CD4-positive, alpha-beta T cell treated with Interferon alpha-2 for 1 hour (primary cell): ENCODE measurements around the gene ETNK1.
A peak's percentile ranks its signal among the peaks of the same experiment; 100 is the strongest.
"Not testable (repeated sequence)": the region's sequence is repeated elsewhere in the genome, so short reads cannot be mapped to it uniquely, and the experiment has no call there.

Source experiments
- DNase-seq, 2 donors: peaks; one replicate each; pipeline ENCODE4 v3.0.0-alpha.2; 2020 to 2022

Gene ETNK1, protein sequence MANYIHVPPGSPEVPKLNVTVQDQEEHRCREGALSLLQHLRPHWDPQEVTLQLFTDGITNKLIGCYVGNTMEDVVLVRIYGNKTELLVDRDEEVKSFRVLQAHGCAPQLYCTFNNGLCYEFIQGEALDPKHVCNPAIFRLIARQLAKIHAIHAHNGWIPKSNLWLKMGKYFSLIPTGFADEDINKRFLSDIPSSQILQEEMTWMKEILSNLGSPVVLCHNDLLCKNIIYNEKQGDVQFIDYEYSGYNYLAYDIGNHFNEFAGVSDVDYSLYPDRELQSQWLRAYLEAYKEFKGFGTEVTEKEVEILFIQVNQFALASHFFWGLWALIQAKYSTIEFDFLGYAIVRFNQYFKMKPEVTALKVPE

DNA sequence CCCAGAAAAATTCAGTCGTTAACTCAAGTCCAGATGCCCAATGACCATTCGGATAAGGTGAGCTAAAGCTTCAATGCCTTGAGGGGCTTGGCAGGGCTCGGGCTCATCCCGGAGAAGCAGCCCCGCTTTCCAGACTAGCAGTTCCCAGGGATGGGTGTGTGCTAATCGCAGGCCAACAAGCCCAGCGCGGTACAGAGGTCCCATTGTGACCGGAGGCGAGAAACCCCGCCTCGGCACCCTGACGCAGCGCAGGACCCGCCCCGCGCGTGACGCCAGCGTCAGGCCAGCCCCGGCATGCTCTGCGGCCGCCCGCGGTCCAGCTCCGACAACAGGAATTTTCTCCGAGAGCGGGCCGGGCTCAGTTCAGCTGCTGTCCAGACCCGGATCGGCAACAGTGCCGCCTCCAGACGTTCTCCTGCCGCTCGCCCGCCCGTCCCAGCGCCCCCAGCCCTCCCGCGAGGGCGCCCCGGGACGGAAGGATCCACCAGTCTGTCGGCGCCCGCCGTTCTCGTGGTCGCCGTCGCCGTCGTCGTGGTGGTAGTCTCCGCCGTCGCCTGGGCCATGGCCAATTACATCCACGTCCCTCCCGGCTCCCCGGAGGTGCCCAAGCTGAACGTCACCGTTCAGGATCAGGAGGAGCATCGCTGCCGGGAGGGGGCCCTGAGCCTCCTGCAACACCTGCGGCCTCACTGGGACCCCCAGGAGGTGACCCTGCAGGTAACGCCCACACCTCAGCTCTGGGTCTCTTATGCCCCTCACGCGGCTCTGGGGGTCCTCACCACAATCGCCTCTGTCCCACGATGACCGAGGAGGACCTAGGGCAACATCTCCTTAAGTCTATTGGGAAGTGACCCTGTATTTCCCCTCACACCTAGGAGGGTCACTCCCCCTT lies at the start of gene ETNK1:
ETNK1 (plus strand) TSS at position 302 of the 892 bp plus-strand sequence; CDS start at position 562, 260 bp downstream.
- peak; percentile 85 to 89 for DNase-seq

DNA sequence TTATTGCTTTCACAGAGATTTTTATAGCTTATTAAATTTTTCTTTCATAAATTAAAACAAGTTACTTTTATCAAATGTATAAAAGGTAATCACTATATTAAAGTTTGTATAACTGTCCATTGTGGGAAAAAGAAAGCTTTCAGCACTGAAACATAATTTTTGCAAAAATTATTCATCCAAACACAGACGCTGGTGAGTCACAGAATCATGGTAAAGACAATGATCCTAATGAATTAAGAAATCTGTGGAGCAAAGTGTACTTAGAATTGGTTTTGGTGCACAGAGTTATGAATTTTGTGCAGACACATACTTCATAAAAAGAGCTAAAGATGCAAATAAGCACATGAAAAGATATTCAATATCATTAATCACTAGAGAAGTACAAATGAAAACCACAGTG lies 48.9 kb upstream of the ETNK1 start:
- no peak for DNase-seq

DNA sequence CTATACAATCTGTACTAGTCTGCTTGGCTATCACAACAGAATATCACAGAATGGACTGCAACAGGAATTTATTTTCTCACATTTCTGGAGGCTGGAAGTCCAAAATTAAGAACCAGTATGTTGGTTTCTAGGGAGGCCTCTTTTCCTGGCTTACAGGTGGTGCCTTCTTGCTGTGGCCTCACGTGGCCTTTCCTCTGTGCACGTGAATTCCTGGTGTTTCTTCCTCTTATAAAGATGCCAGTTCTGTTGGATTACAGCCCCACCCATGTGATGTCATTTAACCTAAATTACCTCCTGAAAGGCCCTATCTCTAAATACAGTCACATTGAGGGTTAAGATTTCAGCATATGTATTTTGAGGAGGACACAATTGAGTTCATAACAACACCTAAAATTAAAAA lies 48.5 kb upstream of the ETNK1 start:
- no peak for DNase-seq

DNA sequence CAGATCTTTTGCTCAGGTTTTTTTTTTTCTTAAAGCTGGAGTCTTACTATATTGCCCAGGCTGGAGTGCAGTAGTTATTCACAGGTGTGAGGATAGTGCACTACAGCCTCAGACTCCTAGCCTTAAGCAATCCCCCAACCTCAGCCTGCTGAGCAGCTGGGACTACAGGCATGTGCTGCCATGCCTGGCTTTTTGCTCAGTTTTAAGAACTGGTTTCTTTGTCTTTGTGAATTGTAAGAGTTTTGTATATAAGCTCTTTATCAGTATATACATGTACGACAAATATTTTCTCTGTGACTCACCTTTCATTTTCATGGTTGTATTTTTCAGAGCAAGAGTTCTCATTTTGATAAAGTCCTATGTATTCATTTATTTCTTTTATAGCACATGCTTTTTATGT lies 47.3 kb upstream of the ETNK1 start:
- DNase-seq = no peak

DNA sequence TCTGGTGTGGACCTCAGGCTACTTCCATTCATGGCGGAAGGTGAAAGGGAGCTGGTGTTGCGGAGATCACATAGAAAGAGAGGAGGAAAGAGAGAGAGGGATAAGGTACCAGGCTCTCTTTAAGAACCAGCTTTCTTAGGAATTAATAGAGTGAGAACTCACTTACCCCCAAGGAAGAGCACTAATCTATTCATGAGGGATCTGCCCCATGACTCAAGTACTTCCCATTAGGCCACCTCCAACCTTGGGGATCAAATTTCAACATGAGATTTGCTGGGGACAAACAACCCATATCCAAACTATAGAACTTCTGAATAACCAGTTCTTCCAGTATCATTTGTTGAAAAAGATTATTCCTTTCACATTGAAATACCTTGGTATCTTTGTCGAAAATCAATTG lies 46.6 kb upstream of the ETNK1 start:
- DNase-seq = no peak

DNA sequence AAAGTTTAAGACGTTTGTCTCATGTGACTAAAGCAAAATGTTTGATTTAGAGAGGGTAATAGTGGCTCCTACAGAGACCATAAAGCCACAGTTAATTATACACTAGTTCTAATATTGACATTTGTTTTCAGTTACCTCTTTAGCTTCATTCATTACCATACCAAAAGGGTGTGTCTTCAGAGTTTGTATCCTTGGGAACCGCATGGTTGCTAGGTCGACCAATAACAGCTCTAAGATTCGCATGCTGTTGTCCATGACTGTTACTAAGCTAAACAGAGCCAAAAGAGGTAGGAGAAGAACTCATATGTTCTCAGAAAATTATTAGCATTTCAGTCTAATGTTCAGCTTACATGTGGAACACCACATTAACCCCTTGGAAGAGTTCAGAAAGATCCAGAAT lies 36.2 kb upstream of the ETNK1 start:
- DNase-seq = no peak

DNA sequence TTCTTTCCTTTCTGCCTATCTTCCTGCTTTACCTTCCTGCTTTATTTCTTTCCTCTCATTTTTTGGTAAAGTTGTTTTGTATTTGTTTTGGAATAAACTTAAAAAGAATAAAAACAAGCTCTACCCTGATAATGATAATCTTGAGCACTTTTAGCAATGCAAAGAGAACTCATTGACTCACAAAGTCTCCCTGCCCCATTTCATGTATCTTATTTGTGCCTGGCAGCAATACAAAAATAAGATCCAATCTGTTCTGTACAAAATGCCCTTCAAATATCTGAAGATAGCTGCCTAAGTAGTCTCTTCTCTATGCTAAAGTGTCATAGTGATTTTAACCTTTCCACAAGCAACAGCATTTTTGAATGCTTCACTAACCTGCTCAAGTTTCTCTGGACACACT lies 31.1 kb upstream of the ETNK1 start:
- DNase-seq = no peak

DNA sequence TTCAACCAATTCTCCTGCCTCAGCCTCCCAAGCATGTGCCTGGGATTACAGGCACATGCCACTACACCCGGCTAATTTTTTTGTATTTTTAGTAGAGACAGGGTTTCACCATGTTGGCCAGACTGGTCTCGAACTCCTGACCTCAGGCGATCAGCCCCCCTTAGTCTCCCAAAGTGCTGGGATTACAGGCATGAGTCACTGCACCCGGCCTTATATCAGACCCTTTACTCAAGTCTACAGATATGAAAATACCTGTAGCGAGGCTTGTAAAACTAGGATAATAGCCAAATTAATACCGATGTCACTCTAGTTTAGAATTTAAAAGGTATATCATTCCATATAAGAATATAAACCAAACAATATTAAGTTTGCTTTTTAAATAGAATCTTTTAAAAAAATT lies 27.4 kb upstream of the ETNK1 start:
- DNase-seq = not testable (repeated sequence)

DNA sequence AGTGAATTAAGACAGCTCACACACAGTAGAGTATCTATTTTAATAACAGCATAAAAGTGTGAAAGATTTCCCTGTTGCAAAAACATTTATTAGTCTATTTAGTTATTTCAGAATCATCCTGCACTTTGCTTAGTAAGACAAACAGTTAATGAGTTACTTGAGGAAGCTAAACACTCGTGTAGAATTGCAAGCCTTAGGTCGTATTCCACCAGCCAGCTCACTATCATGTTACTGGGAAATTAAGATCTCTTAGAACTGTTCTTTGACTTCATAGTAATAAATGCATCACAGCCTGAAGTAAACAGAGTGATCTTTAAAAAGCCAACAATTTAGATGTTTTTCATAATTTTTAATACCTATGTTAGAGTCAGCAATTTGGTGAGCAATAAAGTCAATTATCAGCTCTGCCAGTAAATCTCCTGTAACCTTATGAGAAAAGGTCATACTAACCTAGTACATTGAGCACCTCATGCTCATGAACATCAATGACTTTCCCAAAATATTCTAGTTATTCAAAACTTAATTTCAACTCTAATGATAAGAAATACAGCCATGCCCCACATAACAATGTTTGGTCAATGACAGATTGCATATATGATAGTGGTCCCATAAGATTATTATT lies 26.7 kb upstream of the ETNK1 start:
- no peak for DNase-seq

DNA sequence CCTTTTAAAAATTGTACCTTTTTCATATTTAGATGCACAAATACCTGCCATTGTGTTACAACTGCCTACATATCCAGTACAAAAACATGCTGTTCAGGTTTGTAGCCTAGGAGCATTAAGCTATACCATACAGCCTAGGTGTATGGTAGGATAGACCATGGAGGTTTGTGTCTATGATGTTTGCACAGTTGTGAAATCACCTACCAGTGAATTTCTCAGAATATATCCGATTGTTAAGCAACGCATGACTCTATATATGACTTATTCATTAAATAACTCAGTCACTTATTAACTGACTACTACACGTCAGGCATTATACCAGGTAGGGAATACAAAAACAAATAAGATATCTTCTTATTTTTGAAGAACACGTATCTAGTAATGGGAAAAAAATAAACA lies 26.2 kb upstream of the ETNK1 start:
- DNase-seq = no peak

DNA sequence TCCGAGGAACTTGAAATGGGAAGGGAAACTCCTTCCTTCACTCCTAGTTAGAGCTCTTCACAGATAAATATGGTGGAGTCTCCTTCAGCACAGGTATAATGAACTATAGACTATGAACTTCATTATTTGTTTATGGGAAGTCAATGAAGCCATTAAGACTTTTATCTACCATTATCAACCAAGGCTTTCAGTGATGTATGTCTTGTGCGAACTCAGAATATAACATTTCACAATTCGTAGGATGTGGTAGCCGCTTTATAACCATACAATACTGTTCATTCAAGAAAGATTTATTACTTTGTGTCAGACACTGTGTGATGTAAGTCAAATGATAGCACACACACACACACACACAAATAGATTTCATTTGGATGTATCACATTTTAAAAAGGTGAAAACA lies 24.8 kb upstream of the ETNK1 start:
- DNase-seq = no peak

DNA sequence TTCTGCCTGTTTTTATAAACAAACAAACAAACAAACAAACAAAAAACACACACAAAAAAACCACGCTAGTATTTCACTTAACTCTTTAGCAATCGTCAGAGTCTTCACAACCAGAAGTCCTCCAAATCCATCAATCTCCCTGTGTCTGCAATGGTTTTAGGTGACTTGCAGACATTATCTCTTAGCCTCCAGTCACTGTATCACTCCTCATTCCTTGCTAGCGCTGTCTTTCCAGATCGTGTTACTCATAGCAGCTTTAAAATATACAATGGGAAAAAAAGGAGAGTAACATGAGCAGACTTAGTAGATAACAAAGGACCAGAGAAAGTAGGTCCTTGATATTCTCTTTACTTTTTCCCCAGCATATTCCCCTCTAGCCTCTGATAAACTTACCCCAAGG lies 15.5 kb upstream of the ETNK1 start:
- DNase-seq = no peak

DNA sequence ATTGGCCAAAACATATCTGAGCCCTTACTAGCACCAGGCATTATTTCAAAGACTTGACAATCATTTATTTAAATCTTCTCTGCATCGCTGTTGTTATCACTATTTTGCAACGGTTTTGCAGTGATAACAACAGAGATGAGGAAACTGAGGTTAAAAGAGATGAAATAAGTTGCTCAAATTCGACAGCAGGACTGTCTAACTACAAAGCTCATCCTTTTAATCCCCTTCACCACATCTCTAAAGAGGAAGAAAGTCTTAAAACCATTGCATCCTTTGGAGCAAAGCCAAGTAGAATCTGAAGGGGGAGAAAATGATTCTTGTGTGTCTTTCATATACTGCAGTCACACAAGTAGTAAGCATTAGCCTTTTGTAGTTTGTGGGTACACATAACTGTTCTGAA lies 14.8 kb upstream of the ETNK1 start:
- DNase-seq = no peak

DNA sequence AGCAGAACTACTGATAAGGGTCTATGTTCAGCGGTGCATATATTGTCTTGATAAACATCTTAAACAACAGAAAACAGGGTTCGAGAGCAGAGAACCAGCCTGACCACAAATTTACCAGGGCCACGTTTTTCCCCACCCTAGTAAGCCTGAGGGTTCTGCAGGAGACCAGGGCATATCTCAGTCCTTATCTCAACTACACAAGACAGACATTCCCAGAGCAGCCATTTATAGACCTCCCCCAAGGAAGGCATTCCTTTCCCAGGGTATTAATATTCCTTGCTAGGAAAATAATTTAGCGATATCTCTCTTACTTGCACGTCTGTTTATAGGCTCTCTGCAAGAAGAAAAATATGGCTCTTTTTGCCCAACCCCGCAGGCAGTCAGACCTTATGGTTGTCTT lies 12.1 kb upstream of the ETNK1 start:
- DNase-seq = not testable (repeated sequence)

DNA sequence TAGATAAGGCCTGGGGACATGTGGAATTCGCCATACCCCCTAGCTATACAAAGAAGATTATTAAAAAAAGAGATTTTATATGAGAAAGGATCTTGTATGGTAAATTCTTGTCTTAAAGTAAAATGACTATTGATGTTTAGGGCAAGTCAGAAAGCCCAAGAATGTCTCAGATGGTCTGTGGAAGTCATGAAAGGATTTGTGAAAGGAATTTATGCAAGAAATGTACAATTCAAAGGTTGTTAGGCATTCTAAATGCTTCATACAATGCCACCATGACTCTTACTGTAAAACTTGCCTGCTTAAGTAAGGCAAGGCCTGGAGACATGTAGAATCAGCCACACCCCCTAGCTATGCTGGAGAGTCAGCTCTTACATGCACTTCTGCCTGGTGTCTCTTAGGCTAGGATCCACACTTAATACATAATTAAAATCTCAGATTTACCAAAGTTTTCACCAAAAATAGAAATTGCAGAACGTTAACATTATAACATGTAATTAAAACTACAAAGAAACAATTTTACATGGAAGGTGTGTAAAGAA lies 8.9 kb upstream of the ETNK1 start:
- DNase-seq = no peak

DNA sequence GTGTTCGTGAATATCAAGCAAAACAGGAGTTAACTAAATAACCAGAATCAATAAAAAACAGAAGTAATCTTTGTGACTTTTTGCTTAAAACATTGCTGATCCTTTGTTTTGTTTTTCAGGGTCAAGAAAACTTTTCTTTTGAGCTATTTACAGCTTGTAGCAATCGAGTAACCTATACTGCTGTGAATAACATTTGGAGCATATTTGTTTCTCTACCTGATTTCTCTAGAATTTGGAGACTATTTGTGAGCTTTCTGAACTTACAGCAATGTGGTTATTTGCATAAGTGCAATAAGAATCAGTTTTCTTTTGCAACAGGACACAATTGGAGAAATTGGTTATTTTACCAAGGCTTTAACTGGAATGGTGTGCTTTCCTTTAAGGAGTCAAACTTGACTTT lies 7.3 kb upstream of the ETNK1 start:
- DNase-seq = no peak

DNA sequence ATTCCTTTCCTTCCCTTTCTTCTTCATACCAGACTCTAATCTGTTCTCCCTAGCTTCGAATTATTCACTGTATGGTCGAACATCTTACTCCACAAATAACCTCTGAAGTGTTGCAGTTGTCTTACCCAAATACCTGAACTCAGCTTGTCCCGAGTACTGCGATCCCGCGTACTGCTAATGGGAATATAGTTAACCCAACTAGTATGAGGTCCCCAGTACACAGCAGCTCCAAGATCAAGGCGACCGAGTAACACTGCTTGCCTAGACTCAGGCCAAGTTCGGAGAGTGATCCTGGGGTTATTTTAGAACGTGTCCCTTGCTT lies 462 bp upstream of the ETNK1 start:
- no peak for DNase-seq

DNA sequence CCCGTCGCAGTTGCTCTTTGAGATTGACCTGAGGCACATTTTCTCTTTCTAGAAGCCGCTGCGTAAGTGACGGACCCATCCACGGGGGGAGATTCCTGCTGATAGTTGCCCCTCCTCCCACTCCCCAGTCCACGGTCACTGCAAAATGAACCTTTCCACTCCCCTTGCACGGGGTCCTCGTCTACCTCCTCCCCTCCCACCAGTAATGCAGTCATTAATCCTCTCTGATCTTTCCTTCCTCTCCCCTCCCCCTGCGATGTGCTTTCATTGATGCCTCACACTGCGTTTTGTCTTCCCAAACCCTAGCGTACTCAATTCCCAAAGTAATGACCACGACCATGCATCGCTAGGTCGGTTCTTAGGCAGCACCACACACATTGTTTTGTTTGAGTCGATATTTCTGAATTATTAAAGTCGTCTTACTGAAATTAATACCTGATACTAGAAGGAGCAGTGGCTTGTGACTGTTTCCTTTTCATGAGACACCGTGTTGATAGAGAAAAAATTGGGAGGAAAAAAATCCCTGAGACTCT lies 857 bp downstream of the ETNK1 start:
- peak; percentile 24 to 60 for DNase-seq

DNA sequence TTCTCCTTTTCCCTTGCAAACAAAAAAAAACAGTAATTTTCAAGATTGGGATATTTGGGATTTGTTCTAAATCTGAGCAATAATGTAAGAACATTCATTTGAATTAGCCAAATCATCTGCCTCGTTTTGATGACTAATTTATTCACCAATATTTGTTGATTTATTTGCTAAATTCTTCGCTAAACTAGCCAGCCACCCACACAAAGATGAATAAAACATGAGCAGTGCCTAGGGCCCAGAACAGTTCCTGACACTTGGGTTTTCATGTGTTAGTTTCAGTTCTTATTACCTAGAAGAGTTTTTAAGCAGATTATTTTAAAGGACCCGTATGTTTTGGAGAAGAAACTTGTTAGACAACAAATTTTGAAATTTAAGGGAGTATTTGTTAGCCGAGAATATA lies 1.4 kb downstream of the ETNK1 start:
- DNase-seq = peak; percentile 22 to 67

DNA sequence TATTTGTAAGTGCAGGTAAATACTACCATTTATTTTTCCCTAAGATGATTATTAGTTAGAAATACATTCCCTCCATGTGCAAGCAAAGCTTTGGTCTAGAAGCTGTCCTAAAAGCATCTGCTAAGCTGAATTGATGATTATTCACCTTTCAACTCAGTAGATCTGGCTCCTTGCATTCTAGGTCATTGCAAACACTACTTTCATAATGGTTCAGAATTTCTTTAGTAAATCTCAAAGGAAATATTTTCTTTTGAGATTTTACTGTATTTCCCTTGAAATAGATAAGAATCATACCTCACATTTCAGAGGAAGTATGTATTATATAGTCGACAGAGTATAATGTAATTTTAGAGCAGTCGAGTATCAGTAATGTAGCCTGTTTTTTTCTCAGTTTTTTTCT lies 2.4 kb downstream of the ETNK1 start:
- DNase-seq = peak in 1 of 2 donors; percentile 12

DNA sequence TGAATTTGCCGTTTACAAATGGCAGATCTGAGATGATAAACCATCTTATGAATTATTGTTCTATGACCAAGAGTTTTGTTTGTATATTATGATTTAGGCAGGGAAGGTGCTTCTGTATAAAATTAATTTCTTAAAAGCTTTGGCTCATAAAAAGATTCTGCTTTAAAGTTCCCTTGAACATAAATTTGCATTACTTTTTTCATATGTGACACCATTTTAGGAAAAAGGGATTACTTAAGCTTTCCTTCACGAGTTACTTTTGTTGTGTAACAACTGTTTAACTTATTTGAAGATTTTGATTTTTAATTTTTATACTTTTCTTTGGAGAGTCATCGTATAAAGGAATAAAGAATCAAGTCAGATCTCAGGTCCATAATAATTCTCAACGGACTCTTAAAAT lies 3.3 kb downstream of the ETNK1 start:
- DNase-seq = no peak

DNA sequence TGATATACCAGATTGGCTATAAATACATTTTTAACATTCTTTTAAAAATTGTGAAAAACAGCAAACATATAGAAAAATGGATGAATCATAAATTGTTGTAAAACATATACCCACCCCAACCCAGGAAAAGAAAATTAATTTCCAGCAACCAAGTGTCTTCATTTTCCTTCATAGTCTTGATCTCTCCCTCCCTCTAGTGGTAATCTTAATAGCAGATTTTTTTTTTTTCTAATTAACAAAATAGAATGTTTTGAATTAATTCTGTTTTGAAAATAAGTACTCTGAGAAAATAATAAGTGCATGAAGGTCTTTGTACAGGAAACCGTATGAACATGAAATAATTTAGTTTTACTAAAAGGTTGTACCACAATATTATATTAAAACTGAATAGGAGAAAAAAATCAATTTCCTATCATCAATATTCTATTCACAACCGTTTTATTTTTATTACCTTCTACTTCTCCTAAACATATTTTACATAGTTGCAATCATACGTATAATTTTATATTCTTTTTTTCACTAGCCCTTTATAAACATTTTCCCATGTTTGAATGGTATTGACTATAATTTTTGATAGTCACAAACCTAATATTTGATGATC lies 7.0 kb downstream of the ETNK1 start:
- peak in 1 of 2 donors; percentile 48 for DNase-seq

DNA sequence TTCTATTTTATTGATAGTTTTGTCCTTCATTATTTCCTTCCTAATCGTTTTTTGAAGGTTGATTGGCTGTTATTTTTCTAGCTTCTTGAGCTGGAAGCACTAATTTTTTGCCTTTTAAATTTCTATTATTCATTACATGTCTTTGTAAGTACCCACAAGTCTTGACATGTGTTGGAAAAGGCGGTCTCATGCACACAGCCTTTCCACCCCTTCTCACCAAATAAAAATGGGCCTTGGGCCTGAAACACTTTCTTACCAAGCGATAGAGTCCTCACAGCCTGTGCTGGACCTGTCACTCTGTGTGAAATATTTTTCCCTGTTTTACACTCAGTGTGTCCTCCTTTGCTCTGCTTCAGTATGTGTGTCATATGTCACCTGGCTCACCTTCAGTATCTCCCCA lies 9.9 kb downstream of the ETNK1 start:
- no peak for DNase-seq
